Keratinocyte (primary cell): ENCODE results near the gene GNB5.

Experiments
- EZH2 ChIP-seq: IDR thresholded peaks from one replicate; pipeline ENCODE4 v1.6.1; 2012; ENCODE audit warnings: inconsistent platforms, mild to moderate bottlenecking, low read length, moderate library complexity
- TF ChIP-seq, protein P1 (sequence below), 3 experiments: IDR thresholded peaks in 1 of 3; conservative IDR thresholded peaks in 1 of 3; optimal IDR thresholded peaks in 1 of 3; 2 replicates in 2 of 3; 3 replicates in 1 of 3; pipeline versions ENCODE3 to v1.5.1; 2011; ENCODE audit warnings: low read length in 3 of 3, mild to moderate bottlenecking in 3 of 3, moderate library complexity in 2 of 3, control low read depth in 1 of 3, inconsistent platforms in 1 of 3; ENCODE audit not compliant: insufficient read depth in 2 of 3; ENCODE audit errors: extremely low read depth in 1 of 3

DNA sequence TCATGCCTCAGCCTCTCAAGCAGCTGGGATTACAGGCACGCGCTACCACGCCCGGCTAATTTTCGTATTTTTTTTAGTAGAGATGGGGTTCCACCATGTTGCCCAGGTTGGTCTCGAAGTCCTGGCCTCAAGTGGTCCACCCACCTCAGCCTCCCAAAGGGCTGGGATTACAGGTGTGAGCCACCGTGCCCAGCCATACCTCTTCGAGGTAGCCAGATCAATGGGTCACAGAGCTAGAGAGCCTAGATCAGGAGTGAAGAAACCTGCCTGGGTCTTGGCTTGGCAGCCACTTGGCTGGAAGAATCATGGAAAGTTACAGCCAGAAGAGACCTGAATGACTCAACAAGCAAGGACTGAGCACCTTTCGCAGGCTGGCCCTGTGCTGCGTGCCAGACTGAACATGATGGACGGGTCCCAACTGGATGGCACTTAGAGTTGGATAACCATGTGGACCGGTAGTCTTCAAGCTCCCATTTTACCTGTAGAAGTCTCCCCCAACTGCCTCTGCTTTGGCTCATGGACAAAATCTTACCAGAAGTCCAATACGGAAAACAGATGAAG, 29.7 kb downstream of the GNB5 start:
- TF ChIP-seq, protein P1, sequence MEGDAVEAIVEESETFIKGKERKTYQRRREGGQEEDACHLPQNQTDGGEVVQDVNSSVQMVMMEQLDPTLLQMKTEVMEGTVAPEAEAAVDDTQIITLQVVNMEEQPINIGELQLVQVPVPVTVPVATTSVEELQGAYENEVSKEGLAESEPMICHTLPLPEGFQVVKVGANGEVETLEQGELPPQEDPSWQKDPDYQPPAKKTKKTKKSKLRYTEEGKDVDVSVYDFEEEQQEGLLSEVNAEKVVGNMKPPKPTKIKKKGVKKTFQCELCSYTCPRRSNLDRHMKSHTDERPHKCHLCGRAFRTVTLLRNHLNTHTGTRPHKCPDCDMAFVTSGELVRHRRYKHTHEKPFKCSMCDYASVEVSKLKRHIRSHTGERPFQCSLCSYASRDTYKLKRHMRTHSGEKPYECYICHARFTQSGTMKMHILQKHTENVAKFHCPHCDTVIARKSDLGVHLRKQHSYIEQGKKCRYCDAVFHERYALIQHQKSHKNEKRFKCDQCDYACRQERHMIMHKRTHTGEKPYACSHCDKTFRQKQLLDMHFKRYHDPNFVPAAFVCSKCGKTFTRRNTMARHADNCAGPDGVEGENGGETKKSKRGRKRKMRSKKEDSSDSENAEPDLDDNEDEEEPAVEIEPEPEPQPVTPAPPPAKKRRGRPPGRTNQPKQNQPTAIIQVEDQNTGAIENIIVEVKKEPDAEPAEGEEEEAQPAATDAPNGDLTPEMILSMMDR (optimal IDR thresholded peaks at IDR 0.05 in 1 of 3, IDR thresholded peaks at IDR 0.05 in 1 of 3, conservative IDR thresholded peaks at IDR 0.05 in 1 of 3; ENCODE audit: extremely low read depth in 1 of 3, insufficient read depth in 2 of 3, low read length in 3 of 3): no peak
- TF ChIP-seq EZH2: no peak
